Activated T-cell treated with anti-CD3 and anti-CD28 coated beads, Interleukin-2, amount 50 U/mL, for 24 hours (primary cell): ENCODE measurements around the gene GSTA2.
"Not testable (repeated sequence)": the region's sequence is repeated elsewhere in the genome, so short reads cannot be mapped to it uniquely, and the experiment has no call there.

Source experiments
- DNase-seq: peaks from one replicate; pipeline ENCODE4 v3.0.0-alpha.2; 2020
- H3K27ac Mint-ChIP-seq: 2 replicates; pipeline ENCODE4 v1.8.0; 2020; ENCODE audit warnings: mild to moderate bottlenecking, mixed read lengths
- H3K27me3 Mint-ChIP-seq: 2 replicates; pipeline ENCODE4 v1.8.0; 2020; ENCODE audit warnings: mixed read lengths
- H3K36me3 Mint-ChIP-seq: 2 replicates; pipeline ENCODE4 v1.8.0; 2020; ENCODE audit warnings: low read depth, mixed read lengths
- H3K4me1 Mint-ChIP-seq: 2 replicates; pipeline ENCODE4 v1.8.0; 2020; ENCODE audit warnings: low read depth, mixed read lengths
- H3K4me3 Mint-ChIP-seq: 2 replicates; pipeline ENCODE4 v1.8.0; 2020; ENCODE audit warnings: mild to moderate bottlenecking, moderate library complexity, mixed read lengths
- H3K9me3 Mint-ChIP-seq: 2 replicates; pipeline ENCODE4 v1.8.0; 2020; ENCODE audit warnings: mixed read lengths

GSTA2 gene

DNA sequence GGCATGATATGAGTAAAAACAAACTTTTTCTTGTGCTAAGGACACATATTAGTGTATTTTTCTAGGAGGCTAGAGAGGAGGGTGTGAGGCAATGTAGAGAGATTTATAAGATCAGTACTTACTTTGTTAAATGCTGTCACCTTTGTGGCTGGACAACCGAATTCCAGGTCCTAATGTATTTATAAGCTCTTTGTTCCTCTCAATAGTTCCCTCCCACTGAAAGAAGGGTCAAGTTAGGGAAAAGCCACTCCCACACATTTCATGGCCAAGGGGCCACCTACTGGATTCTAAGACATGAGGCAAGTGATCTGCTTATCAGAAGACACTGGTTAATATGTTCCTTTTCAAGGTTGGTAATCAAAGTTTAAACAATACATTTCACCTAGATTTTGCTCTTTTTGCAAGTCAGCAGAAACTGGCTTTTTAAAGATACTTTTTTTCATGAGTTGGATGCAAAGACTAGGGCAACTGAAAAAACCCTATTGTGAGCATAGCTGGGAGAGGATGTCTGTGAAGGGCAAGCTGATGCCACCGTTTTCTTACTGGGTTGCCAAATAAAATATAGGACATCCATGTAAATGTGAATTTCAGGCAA lies at the start of gene GSTA2:
GSTA2 (minus strand) TSS at position 154 of the 595 bp plus-strand sequence. CDS start 5,528 bp downstream, outside the sequence.
- H3K36me3 Mint-ChIP-seq, H3K27me3 Mint-ChIP-seq, H3K9me3 Mint-ChIP-seq, H3K4me1 Mint-ChIP-seq, DNase-seq, H3K27ac Mint-ChIP-seq, H3K4me3 Mint-ChIP-seq: not testable (repeated sequence)

DNA sequence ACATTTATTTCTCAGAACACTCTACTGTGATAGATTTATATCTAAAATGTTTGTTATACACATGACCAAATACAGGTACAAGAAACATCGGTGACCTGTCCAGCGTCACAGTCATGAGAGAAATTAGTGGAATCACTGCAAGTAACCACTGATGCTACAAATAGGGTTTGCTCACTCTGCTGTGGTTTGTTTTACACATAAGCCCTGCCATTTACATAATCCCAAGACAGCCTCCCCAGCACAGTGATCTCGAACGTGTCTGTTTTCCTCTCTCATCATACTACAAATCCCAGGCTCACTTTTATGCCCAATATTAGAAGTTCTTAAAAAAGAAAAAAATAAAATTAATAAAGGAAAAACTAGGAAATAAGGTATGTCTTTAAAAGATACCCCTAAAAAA lies 46.5 kb upstream of the GSTA2 start:
- not testable (repeated sequence) for H3K27ac Mint-ChIP-seq, H3K4me3 Mint-ChIP-seq, H3K4me1 Mint-ChIP-seq, H3K9me3 Mint-ChIP-seq, H3K36me3 Mint-ChIP-seq, DNase-seq
- H3K27me3 Mint-ChIP-seq = peaks cover 36% of the 10 kb centered on the region

GRCh38 chr6:52808660-52809059 lies 45.4 kb upstream of the GSTA2 start:
- no peak overlapping the region for H3K27ac Mint-ChIP-seq
- no peaks in the 10 kb centered on the region for H3K9me3 Mint-ChIP-seq
- peaks cover 45% of the 10 kb centered on the region for H3K27me3 Mint-ChIP-seq
- no peak overlapping the region for H3K4me3 Mint-ChIP-seq
- H3K36me3 Mint-ChIP-seq = no peaks in the 10 kb centered on the region
- H3K4me1 Mint-ChIP-seq = no peaks in the 10 kb centered on the region
- DNase-seq = no peak

DNA sequence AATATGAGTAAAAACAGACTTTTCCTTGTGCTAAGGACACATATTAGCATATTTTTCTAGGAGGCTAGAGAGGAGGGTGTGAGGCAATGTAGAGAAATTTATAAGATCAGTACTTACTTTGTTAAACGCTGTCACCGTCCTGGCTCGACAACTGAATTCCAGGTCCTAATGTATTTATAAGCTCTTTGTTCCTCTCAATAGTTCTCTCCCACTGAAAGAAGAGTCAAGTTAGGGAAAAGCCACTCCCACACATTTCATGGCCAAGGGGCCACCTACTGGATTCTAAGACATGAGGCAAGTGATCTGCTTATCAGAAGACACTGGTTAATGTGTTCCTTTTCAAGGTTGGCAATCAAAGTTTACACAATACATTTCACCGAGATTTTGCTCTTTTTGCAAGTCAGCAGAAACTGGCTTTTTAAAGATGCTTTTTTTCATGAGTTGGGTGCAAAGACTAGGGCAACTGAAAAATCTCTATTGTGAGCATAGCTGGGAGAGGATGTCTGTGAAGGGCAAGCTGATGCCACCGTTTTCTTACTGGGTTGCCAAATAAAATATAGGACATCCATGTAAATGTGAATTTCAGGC lies 40.5 kb upstream of the GSTA2 start, which contains the start of gene GSTA1:
GSTA1 (minus strand) TSS at position 149 of the 588 bp plus-strand sequence. CDS start 4,549 bp downstream, outside the sequence.
- not testable (repeated sequence) for H3K4me3 Mint-ChIP-seq, H3K4me1 Mint-ChIP-seq, H3K27ac Mint-ChIP-seq, DNase-seq, H3K9me3 Mint-ChIP-seq, H3K36me3 Mint-ChIP-seq
- H3K27me3 Mint-ChIP-seq = peaks cover 49% of the 10 kb centered on the region

GRCh38 chr6:52802806-52803205 lies 39.5 kb upstream of the GSTA2 start:
- H3K27ac Mint-ChIP-seq = no peak overlapping the region
- no peak for DNase-seq
- H3K36me3 Mint-ChIP-seq = no peaks in the 10 kb centered on the region
- no peak overlapping the region for H3K4me3 Mint-ChIP-seq
- H3K9me3 Mint-ChIP-seq = no peaks in the 10 kb centered on the region
- H3K4me1 Mint-ChIP-seq = no peaks in the 10 kb centered on the region
- peaks cover 45% of the 10 kb centered on the region for H3K27me3 Mint-ChIP-seq

DNA sequence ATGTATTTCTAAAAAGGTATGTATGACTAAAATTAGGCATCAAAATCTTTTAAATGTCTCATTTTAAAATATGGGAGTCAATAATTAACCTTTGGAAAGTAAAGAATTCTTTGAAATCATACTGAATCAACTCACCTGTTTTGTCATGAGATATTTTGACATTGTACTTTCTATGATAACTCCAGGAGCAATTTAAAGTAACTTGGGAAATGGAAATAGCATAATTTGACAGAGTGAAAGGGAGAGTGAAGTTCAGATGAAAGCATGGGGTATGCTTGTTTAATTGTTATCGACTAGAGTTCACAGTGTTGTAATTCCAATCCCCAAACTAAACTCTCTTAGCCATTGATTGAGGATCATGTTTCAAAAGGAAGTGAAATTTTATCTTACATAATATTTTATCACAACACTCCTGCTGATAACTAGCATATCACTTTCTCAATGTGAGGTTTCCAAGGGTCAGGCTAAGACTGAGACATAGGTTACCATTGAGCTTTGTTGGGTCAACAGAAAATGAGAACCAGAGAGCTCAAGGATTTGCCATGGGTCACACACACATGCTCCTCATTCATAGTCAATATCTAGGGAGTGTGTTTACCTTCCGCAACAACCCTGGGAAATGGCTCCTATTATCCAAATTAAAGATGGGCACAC lies 38.0 kb upstream of the GSTA2 start:
- no peaks in the 10 kb centered on the region for H3K4me1 Mint-ChIP-seq
- H3K27me3 Mint-ChIP-seq = peaks cover 54% of the 10 kb centered on the region
- H3K9me3 Mint-ChIP-seq = no peaks in the 10 kb centered on the region
- DNase-seq = no peak
- H3K36me3 Mint-ChIP-seq = no peaks in the 10 kb centered on the region
- H3K27ac Mint-ChIP-seq = no peak overlapping the region
- H3K4me3 Mint-ChIP-seq = no peak overlapping the region

DNA sequence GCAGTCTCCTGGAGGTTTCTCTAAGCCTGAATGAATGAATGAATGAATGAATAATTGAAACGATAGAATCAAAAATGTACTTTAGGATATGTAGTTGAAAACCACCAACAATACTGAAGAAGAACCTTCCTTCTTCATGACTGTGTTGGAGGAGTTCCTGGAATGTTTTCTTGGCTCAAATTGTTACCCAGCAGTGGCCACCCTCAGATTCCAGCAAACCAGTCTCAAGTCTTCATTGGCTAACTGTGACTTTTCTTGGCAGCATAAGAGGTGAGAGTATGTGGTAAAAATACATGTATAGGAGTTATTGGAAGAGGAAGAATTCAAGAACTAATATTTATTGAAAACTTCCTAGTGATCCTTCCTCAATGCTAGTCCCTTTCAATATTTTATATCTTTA lies 36.0 kb upstream of the GSTA2 start:
- not testable (repeated sequence) for H3K4me1 Mint-ChIP-seq, H3K4me3 Mint-ChIP-seq, H3K9me3 Mint-ChIP-seq, H3K27ac Mint-ChIP-seq, H3K36me3 Mint-ChIP-seq, DNase-seq
- peaks cover 58% of the 10 kb centered on the region for H3K27me3 Mint-ChIP-seq

- H3K9me3 Mint-ChIP-seq, DNase-seq, H3K27ac Mint-ChIP-seq, H3K4me3 Mint-ChIP-seq, H3K4me1 Mint-ChIP-seq, H3K36me3 Mint-ChIP-seq: not testable (repeated sequence)
- H3K27me3 Mint-ChIP-seq = peaks cover 32% of the 10 kb centered on the region
Observed at GRCh38 chr6:52794366-52794765, 31.1 kb upstream of the GSTA2 start.

DNA sequence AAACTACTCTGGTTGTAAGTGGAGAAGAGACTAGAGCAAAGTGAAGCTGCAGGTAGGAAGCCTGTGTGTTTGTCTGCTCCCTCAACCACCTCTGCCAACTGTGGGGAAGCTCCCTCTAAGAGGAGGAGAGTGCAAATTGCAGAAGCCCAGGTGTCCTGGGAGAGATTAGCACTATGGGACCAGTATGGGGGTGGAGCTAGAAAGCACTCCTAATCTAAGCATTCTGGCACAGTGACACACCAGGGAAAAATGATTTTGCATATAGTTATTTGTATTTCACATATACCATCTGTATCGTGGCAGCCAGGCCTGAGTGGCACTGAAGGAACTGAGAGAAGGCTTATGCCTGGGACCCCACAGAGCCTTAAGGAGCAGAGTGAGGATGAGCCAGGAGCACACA lies 27.6 kb upstream of the GSTA2 start:
- no peaks in the 10 kb centered on the region for H3K36me3 Mint-ChIP-seq
- H3K9me3 Mint-ChIP-seq = no peaks in the 10 kb centered on the region
- no peak for DNase-seq
- no peaks in the 10 kb centered on the region for H3K4me1 Mint-ChIP-seq
- H3K4me3 Mint-ChIP-seq = no peak overlapping the region
- peaks cover 18% of the 10 kb centered on the region for H3K27me3 Mint-ChIP-seq
- H3K27ac Mint-ChIP-seq = no peak overlapping the region

DNA sequence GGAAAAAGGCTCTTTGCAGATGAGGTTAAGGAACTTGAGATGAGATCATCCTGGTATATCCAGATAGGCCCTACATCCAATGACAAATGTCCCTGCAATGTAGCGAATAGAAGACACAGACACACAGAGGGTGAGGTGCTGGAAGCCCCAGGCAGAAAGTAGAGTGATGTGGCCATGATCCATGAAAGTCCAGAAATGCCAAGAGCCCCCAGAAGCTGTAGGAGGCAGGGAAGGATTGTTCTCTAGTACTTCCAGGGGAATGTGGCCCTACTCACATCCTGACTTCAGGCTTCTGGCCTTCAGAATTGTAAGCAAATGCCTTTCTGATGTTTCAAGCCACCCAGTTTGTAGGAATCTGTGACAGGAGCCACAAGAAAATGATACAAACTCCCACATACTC lies 26.4 kb upstream of the GSTA2 start:
- not testable (repeated sequence) for H3K9me3 Mint-ChIP-seq, H3K36me3 Mint-ChIP-seq, DNase-seq, H3K4me3 Mint-ChIP-seq, H3K27ac Mint-ChIP-seq, H3K4me1 Mint-ChIP-seq
- peaks cover 13% of the 10 kb centered on the region for H3K27me3 Mint-ChIP-seq

GRCh38 chr6:52788478-52788877 lies 25.2 kb upstream of the GSTA2 start:
- Mint-ChIP-seq H3K36me3 (no peaks in the 10 kb centered on the region), H3K27me3 (peaks cover 10% of the 10 kb centered on the region), H3K27ac (no peak overlapping the region), H3K4me3 (no peak overlapping the region), H3K4me1 (no peaks in the 10 kb centered on the region), H3K9me3 (no peaks in the 10 kb centered on the region)
- no peak for DNase-seq

GRCh38 chr6:52787917-52788316 lies 24.6 kb upstream of the GSTA2 start:
- no peak overlapping the region for H3K27ac Mint-ChIP-seq
- no peaks in the 10 kb centered on the region for H3K9me3 Mint-ChIP-seq
- H3K4me1 Mint-ChIP-seq = no peaks in the 10 kb centered on the region
- H3K4me3 Mint-ChIP-seq = no peak overlapping the region
- no peak for DNase-seq
- no peaks in the 10 kb centered on the region for H3K36me3 Mint-ChIP-seq
- peaks cover 10% of the 10 kb centered on the region for H3K27me3 Mint-ChIP-seq

DNA sequence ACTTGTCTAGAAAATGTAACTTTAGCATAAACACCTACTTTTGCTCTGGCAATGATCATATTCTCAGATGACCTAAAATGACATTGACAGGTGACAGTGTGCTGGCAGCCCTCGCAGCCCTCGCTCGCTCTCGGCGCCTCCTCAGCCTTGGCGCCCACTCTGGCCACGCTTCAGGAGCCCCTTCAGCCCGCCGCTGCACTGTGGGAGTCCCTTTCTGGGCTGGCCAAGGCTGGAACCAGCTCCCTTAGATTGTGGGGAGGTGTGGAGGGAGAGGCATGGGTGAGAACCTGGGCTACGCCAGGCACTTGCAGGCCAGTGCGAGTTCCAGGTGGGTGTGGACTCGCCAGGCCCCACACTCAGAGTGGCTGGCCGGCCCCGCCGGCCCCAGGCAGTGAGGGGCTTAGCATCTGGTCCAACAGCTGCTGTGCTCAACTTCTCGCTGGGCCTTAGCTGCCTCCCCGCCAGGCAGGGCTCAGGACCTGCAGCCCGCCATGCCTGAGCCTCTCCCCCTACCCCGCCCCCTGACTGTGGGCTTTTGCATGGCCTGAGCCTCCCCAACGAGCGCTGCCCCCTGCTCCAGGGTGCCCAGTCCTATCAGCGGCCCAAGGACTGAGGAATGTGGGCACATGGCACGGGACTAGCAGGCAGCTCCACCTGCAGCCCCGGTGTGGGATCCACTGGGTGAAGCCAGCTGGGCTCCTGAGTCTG lies 23.1 kb upstream of the GSTA2 start:
- Mint-ChIP-seq H3K27me3 (peaks cover 10% of the 10 kb centered on the region), H3K4me3 (no peak overlapping the region), H3K27ac (no peak overlapping the region), H3K36me3 (no peaks in the 10 kb centered on the region), H3K9me3 (no peaks in the 10 kb centered on the region), H3K4me1 (no peaks in the 10 kb centered on the region)
- DNase-seq = no peak

DNA sequence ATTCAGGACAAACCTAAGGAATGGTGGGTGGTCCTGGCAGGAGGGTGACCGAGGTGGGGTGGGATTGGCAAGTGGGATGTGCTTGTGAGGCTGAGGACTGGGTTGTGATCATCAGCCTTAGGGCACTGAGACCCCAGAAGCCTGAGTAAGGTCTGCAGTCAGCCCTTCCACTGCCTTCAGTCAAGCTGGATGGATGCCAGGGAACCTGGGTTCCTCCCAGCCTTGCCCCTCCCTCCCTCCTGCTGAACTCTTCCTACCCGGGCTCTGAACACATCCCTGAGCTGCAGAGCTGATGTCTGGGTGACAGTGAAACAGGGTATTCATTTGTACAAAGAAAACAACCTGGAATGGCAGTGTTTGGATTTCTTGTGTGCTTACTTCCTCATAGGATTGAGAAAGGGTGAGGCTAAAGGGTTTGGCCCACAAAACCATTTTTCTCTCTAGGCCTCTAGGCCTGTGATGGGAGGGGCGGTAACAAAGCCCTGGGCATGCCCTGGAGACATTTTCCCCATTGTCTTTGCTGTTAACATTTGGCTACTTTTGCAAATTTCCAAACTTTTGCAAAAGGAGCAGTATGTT lies 19.5 kb upstream of the GSTA2 start:
- not testable (repeated sequence) for H3K4me1 Mint-ChIP-seq, H3K36me3 Mint-ChIP-seq, H3K9me3 Mint-ChIP-seq, DNase-seq, H3K4me3 Mint-ChIP-seq, H3K27ac Mint-ChIP-seq
- peaks cover 28% of the 10 kb centered on the region for H3K27me3 Mint-ChIP-seq
